Measurements from ENCODE around the gene RNH1.

- TF ChIP-seq EZH2 (IDR thresholded peaks at IDR 0.05; ENCODE audit: insufficient read depth, poor library complexity, severe bottlenecking) (no peak), EZH2phosphoT487 (IDR thresholded peaks at IDR 0.05; ENCODE audit: insufficient read depth, low read depth) (no peak)
These were observed 44.7 kb downstream of the RNH1 start for GRCh38 chr11:462107-462890.
